NCI-H446 (cell line): ENCODE results near the gene AATK.
"Not testable (repeated sequence)": the region's sequence is repeated elsewhere in the genome, so short reads cannot be mapped to it uniquely, and the experiment has no call there.

Source experiments
- DNase-seq, 2 experiments: peaks; one replicate each; lab custom pipeline; 2025; lab: John Stamatoyannopoulos, UW

The AATK gene

DNA sequence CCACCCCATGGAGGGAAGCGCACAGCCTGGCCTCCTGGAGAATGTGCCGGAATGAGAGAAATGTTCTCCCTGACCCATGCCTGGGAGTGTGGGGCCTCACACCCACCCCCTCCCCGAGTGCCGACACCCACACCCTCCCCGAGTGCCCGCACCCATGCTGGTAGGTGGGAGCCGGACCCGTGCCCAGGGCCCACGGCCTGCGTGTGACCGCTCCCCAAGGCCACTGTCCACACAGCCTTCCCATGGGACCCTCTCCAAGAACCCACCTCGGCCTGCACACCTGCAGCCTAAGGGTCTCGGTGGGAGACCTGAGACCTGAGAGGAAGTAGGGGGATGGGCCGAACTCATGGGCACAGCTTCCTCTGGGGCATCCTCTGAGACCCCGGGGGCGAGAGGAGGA, 4.0 kb downstream of the AATK start:
- no peak for DNase-seq

DNA sequence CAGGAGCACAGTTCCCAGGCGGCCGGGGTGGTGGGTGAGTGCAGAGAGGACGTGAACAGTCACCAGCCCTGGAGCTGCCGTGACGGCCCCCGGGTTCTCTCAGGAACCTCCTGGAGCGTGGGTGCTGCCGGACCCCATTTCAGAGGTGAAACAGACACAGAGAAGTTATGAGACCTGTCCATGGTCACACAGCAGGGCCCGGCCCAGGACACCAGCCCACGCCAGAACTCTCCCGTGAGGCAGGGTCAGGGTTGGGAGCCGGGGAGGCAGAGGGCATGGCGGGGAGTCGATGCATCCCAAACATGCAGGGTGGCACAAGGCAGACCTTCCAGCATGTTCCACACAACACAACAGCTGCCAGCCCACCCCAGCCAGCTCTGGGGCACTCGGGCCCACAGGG, 4.5 kb downstream of the AATK start:
- DNase-seq: no peak

DNA sequence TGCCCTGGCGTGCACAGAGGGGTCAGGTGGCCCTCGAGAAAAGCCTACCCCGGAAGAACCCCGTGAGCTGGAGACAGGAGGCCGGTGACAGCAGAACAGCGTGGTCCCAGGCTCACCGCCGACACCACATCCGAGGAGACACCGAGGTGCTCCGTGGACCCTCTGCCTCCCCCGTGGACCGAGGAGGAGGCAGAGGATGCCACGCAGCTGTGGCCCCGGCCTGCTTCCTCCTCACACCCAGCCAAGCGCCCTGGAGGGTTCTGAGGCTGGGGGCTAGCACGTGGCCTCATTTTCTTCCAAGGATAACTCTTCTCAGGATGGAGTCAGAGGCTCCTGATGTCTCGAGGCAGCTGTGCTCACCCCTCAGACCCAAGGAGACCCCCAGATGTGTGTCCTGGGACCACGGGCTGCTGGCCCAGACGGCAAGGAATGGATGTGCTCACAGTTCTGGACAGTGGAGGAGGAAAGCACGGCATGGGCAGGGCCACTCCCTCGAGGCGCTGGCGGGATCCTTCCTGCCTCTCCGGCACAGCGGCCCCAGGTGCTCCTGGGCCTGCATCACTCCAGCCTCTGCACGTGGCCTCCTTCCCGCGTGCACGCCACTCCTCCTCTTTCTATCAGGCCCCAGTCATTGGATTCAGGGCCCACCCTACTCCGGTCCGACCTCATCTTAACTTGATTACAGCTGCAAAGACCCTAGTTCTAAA, 5.1 kb downstream of the AATK start:
- no peak for DNase-seq

DNA sequence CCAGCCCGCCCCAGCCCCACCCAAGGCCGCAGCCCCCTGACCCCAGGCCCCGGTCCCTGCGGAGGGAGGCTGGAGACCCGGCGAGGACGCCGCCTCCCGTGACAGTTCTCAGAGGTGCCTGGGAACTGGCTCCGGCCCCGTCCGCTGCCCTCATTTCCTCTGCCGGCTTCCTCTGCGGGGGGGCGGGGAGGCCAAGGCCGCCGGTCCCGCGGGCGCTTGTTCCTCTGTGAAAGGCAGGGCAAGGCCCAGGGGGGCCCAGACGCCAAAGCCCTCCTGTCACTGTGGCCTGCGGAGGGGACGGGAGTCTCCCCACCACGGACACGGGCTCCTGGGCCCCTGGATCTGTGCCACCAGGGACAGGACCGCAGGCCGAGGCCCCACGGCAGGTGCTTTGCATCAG, 5.7 kb downstream of the AATK start:
- no peak for DNase-seq

DNA sequence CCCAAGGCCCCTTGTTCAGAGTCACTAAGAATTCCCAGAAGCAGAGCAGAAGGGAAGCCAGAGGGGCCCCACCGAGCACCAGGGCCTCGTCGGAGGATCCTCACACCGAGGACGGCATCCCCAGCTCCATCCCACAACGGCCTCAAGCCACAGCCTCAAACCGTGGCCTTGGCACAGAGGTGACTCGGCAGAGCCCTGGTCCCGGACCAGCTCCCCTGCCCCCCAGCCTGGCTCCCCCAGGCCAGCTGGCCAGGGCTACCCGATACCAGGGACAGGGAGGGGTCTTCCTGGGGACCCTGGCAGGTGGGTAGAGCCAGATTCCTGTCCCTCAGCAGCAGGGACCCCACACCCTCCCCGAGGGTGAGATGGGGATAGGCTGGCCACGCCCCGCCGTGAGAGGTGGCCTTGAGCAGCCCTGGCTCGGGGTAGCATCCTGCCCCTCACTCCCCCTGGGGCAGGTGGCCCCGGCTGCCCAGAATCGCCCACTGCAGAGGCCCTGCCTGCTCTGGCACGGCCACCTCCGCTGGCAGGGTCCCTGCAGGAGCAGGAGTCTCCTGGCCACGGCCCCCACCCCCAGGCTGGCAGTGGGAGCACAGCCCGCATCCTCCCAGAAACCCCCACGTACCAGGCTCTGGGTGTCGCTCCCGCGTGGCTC, 6.3 kb downstream of the AATK start:
- no peak for DNase-seq

DNA sequence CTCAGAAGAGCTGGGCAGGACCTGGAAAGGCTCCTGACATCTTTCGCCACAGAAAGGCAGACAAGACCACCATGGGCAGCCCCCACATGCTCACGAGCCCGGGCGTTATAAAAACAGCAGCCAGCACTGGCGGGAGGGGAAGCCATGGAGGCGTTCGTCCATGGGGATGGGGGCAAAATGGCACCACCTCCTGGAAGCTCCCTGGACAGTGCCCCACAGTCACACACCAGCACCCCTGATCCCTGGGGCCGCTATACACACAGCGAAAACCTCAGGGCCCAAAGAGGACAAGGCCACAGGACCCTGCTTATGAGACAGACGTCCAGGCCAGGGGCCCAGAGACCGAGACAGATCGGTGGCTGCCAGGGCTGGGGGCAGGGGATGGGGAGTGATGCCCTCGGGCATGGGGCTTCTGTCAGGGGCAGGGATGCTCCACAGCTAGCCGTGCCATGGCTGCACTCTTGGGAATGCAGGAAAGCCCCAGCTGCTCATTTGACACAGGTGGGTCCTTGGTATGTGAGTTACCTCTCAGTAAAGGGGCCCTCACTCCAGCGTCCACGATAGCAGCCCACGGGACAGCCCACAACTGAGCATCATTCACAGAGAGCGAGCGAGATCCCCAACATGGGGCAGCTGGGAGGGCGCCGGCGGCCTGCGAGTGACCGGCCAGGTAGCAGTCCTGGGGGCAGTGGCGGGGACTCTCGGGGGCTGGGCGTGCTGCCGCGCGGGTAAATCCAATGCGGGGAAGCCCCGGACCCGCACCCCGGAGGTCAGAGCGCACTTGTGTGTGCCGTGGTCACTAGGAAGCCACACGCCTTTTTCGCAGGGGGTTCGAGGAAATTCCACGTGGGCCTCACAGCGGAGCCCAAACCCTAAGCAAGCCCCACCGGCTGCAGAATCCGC, 7.1 kb downstream of the AATK start:
- no peak for DNase-seq

DNA sequence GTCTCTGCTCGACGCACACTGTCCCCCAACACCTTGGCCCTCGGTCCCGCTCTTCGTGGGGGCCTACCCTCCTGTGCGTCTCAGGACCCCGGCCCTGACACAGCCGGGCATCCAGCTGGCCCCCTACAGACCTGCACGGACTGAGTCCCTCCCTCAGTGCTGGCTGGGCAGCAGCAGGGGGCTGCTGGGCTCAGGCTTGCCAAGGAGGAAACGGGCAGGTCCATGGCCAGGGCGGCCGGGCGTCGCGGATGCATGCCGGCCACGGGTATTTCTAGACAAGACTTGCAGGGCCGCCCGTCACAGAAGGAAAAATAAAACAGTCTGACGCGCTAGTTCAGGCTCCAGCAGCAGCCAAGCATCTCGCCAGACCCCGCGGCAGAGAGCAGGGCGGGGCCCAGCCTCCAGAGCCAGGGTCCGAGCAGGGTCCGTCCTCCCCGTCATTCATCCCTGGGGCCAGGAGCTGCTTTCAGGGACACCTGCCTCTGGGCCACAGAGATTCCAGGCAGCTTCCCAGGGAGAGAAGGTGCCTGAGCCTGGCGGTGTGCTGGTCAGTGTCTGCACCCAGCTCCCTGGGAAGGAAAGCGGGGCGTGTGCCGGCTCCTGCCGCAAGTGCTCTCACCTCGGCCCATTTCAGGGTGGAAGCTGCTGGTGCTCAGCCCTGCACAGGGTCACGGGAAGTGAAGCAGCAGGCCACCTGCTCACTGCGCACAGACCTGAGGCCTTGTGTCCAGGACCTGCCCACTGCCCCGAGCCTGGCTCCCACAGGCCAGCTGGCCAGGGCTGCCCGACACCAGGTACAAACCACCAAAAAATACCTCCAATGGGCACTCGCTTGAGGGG, 8.0 kb downstream of the AATK start:
- no peak for DNase-seq

DNA sequence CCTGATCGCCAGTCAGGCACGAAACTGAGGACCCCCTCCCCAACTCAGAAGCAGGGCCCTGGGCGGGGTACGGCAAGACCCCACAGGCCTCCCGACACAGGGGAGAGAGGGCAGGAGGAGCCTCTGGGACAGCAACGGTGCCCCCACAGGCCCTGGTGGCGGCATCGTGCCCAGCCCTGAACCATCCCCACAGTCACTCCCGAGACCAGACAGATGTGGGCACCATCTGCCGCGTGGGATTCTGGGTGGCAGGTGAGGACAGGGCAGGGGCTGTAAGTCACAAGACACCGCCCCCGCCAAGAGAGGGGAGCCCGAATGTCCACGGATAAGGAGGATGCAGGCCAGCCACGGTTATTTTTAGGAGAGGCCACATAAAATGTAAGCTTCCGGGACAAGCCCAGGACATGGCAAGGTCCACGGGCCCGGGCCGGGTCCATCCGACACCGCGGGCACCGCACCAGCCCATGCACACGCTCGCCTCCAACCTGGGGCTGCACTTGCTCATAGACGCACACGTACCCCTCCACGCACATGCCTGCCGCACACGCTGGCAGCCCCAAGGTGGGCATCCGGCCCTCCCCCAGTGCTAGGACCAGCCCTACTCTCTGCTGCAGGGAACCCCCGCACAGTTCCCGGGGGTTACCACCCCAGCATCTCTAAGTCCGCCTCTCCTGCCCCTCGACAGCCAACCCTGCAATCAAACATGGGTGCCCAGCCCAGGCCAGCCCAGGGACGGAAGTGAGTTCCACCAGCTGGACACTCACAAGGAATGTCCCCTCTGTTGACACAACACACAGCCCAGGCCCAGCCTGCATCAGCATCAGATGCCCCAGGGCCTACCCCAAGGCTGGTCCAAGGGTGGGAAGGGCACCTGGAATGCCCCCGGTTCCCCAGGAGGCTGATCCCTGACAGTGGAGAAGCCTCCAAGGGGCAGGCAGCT, 8.9 kb downstream of the AATK start:
- DNase-seq: no peak

DNA sequence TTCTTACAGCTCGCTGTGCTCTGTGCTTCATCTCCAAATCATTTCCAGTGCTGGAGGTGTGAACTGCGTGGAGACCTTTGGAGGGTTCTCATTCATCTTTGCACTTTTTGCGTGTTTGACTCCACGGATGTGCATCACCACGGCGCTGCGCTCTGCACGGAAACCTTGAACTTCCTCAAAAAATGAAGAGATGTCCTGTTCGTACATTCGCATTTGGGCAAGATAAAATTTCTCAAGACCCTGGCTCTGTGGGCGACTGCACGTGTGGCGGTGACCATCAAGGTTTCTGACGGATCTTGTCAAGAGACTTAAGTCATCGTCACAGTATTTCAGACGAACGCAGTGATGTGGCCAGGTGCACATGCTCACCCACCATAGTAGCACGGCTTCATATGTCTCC, 11.1 kb downstream of the AATK start:
- no peak for DNase-seq

DNA sequence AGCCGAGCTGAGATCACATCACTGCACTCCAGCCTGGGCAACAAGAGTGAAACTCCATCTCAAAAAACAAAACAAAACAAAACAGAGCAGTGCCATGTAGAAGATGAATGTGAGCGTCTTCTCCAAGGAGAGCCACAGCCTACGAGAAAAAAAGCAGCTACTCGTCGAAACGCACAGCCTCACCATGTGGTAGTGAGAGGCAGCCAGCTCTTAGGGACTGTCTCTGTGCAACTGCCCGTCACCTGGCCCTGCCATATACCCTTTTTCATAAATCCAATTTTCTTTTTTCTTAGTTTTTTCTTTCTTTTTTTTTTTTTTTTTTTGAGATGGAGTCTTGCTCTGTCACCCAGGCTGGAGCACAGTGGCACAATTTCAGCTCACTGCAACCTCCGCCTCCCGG, 12.0 kb downstream of the AATK start:
- DNase-seq: not testable (repeated sequence)

DNA sequence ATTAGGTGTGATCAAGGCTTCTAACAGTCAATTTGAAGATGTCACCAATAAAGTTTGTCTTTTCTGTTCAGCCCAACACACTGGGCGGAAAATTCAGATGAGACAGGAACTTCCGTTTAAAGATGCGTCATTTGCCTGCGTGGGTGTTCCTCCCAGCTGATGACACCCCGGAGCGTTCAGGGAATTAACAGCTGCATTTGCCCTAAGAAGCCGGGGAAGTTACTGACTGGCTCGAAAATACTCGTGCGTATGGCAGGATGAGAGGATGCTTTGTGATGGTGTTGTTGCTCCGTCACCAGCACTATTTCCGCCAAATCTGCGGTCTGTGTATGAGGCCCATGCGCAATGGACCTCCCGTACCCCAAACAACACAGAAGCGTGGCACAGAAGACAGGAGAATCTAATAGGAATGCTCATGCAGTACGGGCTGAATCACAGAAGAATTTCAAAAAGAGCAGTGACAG, 12.6 kb downstream of the AATK start:
- no peak for DNase-seq

DNA sequence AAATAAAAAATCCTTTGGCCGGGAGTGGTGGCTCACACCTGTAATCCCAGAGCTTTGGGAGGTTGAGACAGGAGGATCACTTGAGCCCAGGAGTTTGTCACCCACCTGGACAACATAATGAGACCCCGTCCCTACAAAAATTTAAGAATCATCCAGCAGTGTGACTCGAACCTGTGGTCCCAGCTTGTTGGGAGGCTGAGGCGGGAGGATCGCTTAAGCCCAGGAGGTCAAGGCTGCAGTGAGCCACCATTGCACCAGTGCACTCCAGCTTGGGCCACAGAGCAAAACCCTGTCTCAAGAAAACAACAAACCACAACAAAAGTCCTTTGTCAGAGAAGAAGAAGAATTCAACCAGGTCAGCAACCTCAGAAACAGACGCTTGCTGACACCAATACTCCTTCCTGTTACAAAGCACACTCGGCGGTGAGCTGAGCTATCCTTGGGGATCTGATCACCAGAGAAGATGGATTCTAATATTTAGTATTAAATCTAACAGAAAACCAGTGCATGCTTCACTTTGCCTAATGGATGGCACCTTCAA, 13.7 kb downstream of the AATK start:
- no peak for DNase-seq

DNA sequence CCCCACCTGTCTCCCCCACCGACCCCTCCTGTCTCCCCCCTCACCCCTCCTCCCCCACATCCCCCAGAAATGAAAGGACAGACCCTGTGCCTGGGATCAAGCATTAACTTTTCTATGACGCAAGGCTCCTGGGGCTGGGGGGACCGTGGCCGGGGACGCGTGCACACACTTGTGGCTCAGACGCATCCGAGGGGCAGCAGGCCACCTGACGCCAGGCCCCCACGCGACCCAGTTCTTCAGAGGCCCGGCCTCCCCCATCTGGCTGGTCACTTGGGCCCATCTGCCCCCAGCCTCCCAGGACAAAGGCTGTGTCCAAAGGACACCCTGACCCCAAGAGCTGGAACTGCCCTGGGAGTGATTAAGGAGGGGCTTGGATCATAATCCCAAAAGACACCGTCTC, 14.7 kb downstream of the AATK start:
- no peak for DNase-seq

DNA sequence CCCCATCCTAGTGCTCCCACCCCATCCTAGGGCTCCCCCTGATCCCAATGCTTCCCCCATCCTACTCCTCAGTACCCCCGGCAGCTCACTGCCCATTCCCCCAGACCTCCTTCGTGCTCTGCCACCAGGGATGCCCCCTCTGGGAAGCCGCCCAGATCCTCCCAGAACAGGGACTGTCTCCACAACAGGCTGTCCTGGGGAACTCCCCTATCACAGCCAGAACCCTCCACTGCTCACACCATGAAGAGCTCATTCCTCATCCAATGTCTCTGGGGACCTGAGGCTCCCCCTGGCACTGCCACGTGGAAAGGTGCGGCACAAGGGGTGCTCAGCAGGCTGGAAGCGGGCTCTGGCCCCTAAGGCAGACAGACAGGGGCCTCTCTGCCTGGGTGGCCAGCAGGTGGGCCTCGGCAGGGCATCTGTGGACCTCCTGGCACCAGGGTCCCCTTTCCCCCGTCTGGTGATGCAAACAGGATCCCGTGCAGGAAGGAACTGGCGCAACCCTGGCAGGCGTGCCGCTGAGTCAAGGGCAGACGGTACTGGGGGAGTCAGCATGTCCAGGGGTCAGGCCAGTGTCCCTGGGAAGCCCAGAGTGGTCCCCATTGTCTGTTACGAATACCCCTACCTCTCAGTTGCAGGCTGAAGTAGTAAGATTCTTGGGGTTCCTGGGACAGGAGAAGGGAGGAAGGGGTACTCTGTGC, 15.5 kb downstream of the AATK start:
- no peak for DNase-seq

DNA sequence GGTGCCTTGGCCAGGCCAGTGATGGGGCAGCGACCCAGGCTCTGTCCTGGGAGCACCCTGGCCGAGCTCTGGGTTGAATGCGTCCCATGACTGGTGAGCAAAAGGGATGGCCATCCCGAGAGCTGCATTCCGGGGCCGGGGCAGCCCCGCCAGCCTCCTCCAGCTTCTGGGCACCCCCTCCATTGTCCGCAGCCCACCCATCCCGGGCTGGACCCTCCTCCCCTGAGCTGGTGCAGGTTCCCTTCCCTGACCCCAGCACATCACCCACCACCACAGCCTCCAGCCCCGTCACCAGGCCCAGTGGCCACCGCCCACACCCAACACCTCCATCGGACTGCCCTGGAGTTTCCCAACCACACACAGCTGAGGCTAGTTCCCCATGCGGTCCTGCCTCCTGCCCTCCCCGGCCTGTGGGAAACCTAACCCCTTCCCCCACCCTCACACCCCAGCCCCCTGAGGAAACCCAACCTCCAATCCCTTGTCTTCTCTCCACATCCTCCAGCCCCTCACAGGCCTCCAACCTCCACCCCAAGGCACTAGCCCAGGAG, 17.0 kb downstream of the AATK start:
- no peak for DNase-seq

DNA sequence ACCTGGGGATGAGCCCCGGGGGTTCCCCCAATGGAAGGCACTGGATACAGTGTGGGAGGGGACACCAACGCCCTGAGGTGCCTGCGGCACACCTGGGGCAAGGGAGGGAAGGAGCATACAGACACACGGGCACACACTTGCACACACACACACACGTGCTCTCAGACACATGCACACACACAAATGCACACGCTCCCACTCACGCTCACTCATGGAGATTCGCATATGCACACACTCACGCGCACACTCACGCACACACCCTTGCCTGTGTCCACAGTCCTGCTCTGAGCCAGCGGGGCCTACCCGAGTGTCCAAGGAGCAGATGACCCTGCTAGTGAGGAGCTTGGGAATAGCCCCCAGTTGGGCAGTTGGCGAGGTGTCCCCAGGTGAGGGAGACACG, 17.4 kb downstream of the AATK start:
- no peak for DNase-seq

DNA sequence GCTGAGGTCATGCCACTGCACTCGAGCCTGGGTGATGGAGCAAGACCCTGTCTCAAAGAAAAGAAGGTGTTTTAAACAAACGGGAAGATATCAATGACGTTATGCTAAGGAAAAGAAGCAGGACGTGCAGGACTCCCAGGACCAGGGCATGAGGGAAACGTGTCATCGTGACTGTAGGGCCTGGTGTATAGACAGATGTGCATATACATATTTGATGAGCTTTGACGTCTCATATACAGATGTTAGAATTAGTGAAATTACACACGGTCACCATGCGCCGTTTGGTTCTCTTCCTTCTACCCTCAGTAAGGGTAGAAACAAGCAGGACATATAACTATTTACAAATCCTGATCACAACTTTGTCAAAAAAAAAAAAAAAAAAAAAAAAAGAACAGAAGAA, 18.3 kb downstream of the AATK start:
- no peak for DNase-seq

DNA sequence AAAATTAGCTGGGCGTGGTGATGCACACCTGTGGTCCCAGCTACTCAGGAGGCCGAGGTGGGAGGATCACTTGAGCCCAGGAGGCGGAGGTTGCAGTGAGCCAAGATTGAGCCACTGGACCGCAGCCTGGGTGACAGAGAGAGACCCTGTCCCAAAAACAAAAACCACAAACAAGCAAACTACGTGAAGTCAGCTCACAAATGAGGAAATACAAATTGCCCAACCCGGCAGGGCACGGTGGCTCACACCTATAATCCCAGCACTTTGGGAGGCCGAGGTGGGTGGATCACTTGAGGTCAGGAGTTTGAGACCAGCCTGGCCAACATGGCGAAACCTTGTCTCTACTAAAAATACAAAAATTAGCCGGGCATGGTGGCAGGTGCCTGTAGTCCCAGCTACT, 19.8 kb downstream of the AATK start:
- DNase-seq: not testable (repeated sequence)

DNA sequence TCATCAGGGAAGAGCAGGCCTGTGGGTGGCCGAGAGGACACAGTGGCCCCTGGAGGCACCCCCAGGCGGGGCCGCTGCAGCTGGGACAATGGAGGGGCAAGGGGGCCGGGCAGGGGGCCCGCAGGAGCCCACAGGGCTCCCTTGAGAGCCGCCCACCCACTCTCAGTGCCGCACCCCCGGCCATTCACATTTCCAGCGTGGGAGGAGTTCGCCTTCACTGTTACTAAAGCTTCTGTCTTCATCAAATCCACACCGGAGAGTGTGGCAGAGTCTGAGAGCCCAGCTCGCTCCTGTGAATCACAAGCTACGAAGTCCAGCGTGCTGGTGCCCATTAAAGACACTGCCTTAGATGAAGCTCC, 21.6 kb downstream of the AATK start:
- DNase-seq: no peak
